ENCODE measurements around the gene OR14C36. TPM values are rescaled to one million over a fixed set of nuclear protein-coding genes. Genes with fewer than 3 reads are reported as not detected.

Gene OR14C36
- total and polyA plus RNA-seq, 9 of the 15 experiments (the other 6 are each of a cell fraction or from before 2014, with no cell fraction given), result not detected

- in situ Hi-C loops (cut with MboI), result no loop called here
- Histone ChIP-seq H3K79me2 (ENCODE audit: control insufficient read depth, insufficient read depth, low read length) (no peaks in the 10 kb centered on the region), H3K4me1 (replicated peaks in 1 of 2; ENCODE audit: control insufficient read depth in 2 of 2, insufficient read depth in 2 of 2, low read length in 2 of 2) (no peaks in the 10 kb centered on the region), H4K20me1 (replicated peaks; ENCODE audit: control insufficient read depth, insufficient read depth, low read length) (no peaks in the 10 kb centered on the region), H3K36me3 (ENCODE audit: control insufficient read depth, insufficient read depth, low read length) (no peaks in the 10 kb centered on the region), H3K9me1 (ENCODE audit: control insufficient read depth, insufficient read depth, low read length) (no peaks in the 10 kb centered on the region), H3K9ac (ENCODE audit: insufficient read depth in 1 of 2, low read depth in 2 of 2, low read length in 2 of 2) (no peak overlapping the region), H3K27ac (ENCODE audit: extremely low read depth, low read depth, low read length) (no peak overlapping the region), H3K4me2 (ENCODE audit: insufficient read depth, low read length) (no peak overlapping the region), H3K9me3 (replicated peaks; ENCODE audit: control insufficient read depth, insufficient read depth, low read depth, low read length) (no peaks in the 10 kb centered on the region; the same call in 1 of the 2 replicates), H3K4me3 (no peak overlapping the region), H3K27me3 (ENCODE audit: control insufficient read depth in 2 of 2, insufficient read depth in 2 of 2, low read length in 2 of 2) (no peaks in the 10 kb centered on the region), H2AFZ (ENCODE audit: low read depth, low read length) (no peak overlapping the region)
- 0% methylated on average over 4 of the region's 4 CpGs for WGBS (ENCODE audit: insufficient coverage, low coverage, missing lambda C conversion rate)
- ATAC-seq (no peak), FAIRE-seq (no peak), DNase-seq (ENCODE audit: extremely low read depth in 1 of 4, low spot score in 3 of 4) (no peak)
- no TSS peak for BruUV-seq (replicated peaks)
- TF ChIP-seq BRD4 (IDR thresholded peaks at IDR 0.05) (no peak), MTA1 (IDR thresholded peaks at IDR 0.05; ENCODE audit: borderline replicate concordance) (no peak), JUN (IDR thresholded peaks at IDR 0.05; ENCODE audit: borderline replicate concordance, low read depth, low read length) (no peak), JUN (CRISPR knock-in tag; IDR thresholded peaks at IDR 0.05; ENCODE audit: borderline replicate concordance) (no peak), TEAD2 (tag; IDR thresholded peaks at IDR 0.05) (no peak), GATAD2A (IDR thresholded peaks at IDR 0.05) (no peak), LCOR (CRISPR knock-in tag; IDR thresholded peaks at IDR 0.05) (no peak), STAG1 (CRISPR knock-in tag; IDR thresholded peaks at IDR 0.05; ENCODE audit: borderline replicate concordance) (no peak), XRCC4 (IDR thresholded peaks at IDR 0.05; ENCODE audit: extremely low read depth, insufficient read depth, insufficient read length) (no peak), RCOR1 (IDR thresholded peaks at IDR 0.05; ENCODE audit: borderline replicate concordance in 1 of 2, low read depth in 2 of 2, low read length in 2 of 2) (no peak), DNMT1 (IDR thresholded peaks at IDR 0.05) (no peak), ZNF184 (CRISPR knock-in tag; IDR thresholded peaks at IDR 0.05) (no peak), ARHGAP35 (IDR thresholded peaks at IDR 0.05; ENCODE audit: partially characterized antibody) (no peak), TAF1 (IDR thresholded peaks at IDR 0.05; ENCODE audit: control insufficient read depth, extremely low read depth, insufficient read depth, low read length, severe bottlenecking) (no peak), MED1 (CRISPR knock-in tag; IDR thresholded peaks at IDR 0.05; ENCODE audit: borderline replicate concordance) (no peak), MCM7 (IDR thresholded peaks at IDR 0.05) (no peak), SRF (CRISPR knock-in tag; IDR thresholded peaks at IDR 0.05) (no peak)
- TF ChIP-seq, protein P1, sequence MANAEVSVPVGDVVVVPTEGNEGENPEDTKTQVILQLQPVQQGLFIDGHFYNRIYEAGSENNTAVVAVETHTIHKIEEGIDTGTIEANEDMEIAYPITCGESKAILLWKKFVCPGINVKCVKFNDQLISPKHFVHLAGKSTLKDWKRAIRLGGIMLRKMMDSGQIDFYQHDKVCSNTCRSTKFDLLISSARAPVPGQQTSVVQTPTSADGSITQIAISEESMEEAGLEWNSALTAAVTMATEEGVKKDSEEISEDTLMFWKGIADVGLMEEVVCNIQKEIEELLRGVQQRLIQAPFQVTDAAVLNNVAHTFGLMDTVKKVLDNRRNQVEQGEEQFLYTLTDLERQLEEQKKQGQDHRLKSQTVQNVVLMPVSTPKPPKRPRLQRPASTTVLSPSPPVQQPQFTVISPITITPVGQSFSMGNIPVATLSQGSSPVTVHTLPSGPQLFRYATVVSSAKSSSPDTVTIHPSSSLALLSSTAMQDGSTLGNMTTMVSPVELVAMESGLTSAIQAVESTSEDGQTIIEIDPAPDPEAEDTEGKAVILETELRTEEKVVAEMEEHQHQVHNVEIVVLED (CRISPR knock-in tag; IDR thresholded peaks at IDR 0.05), result no peak
- CTCF ChIA-PET (ENCODE audit: low intra/inter-chr PET ratio), result no interaction called here
- POLR2A ChIA-PET, result no interaction called here
- intact Hi-C loops (cut with micrococcal nuclease), result no loop called here
Measured at GRCh38 chr1:248373761-248374160, 25.2 kb downstream of the OR14C36 start.
